Measurements from ENCODE around the gene MYO3B.
"Not testable (repeated sequence)": the region's sequence is repeated elsewhere in the genome, so short reads cannot be mapped to it uniquely, and the experiment has no call there.

MYO3B gene

GRCh38 chr2:170579511-170579910, 401.6 kb downstream of the MYO3B start:
- DNase-seq, result no peak

- no peak for DNase-seq
Observed at GRCh38 chr2:170582313-170582712, 404.4 kb downstream of the MYO3B start.

GRCh38 chr2:170582751-170583463, 405.0 kb downstream of the MYO3B start:
- no peak for DNase-seq

GRCh38 chr2:170585067-170585466, 407.1 kb downstream of the MYO3B start:
- DNase-seq, result no peak

- DNase-seq, result no peak
Observed at GRCh38 chr2:170586571-170587095, 408.7 kb downstream of the MYO3B start.

GRCh38 chr2:170587117-170587516, 409.2 kb downstream of the MYO3B start:
- DNase-seq, result no peak

GRCh38 chr2:170587922-170588321, 410.0 kb downstream of the MYO3B start:
- DNase-seq, result no peak

- DNase-seq, result no peak
Observed at GRCh38 chr2:170588729-170589128, 410.8 kb downstream of the MYO3B start.

GRCh38 chr2:170596576-170596975, 418.6 kb downstream of the MYO3B start:
- DNase-seq, result no peak

- no peak for DNase-seq
Observed at GRCh38 chr2:170598067-170598395, 420.1 kb downstream of the MYO3B start.

- DNase-seq, result no peak
Observed at GRCh38 chr2:170601489-170601888, 423.5 kb downstream of the MYO3B start.

GRCh38 chr2:170605862-170606261, 427.9 kb downstream of the MYO3B start:
- DNase-seq, result no peak

- no peak for DNase-seq
Observed at GRCh38 chr2:170607171-170607570, 429.2 kb downstream of the MYO3B start.

- DNase-seq, result no peak
Observed at GRCh38 chr2:170610615-170611014, 432.7 kb downstream of the MYO3B start.

GRCh38 chr2:170618948-170619347, 441.0 kb downstream of the MYO3B start:
- not testable (repeated sequence) for DNase-seq

- DNase-seq, result not testable (repeated sequence)
Observed at GRCh38 chr2:170635094-170635493, 457.1 kb downstream of the MYO3B start.

GRCh38 chr2:170639635-170640034, 461.7 kb downstream of the MYO3B start:
- DNase-seq, result no peak

GRCh38 chr2:170641961-170642360, 464.0 kb downstream of the MYO3B start:
- no peak for DNase-seq

GRCh38 chr2:170643346-170643745, 465.4 kb downstream of the MYO3B start:
- DNase-seq, result no peak

GRCh38 chr2:170647741-170648436, 469.9 kb downstream of the MYO3B start:
- no peak for DNase-seq

- DNase-seq, result no peak
Observed at GRCh38 chr2:170651624-170652325, 473.8 kb downstream of the MYO3B start.

GRCh38 chr2:170652637-170653417, 474.9 kb downstream of the MYO3B start:
- no peak for DNase-seq

GRCh38 chr2:170656669-170657068, 478.7 kb downstream of the MYO3B start:
- DNase-seq, result no peak
